PC-9 (cell line): ENCODE measurements around the gene ZNF569. TPM values are rescaled to one million over a fixed set of nuclear protein-coding genes. Genes with fewer than 3 reads are reported as not detected.

Experiments
- BruUV-seq: library from RNA; stranded (reverse); fragments of 400-500 nt; replicated peaks from 2 replicates; lab custom pipeline; 2021; lab: Mats Ljungman, UMichigan
- CTCF ChIA-PET: fragments of 300-600 bp; sonication (Branson Sonifier 250); formaldehyde crosslinking; loops from one replicate; lab custom pipeline; 2022; ENCODE audit warnings: antibody characterized with exemption; lab: Charles Lee
- POLR2A ChIA-PET: fragments of 300-600 bp; sonication (Branson Sonifier 250); formaldehyde crosslinking; loops from one replicate; lab custom pipeline; 2022; ENCODE audit warnings: antibody characterized with exemption; ENCODE audit not compliant: unreplicated experiment; lab: Charles Lee
- DNase-seq, 2 experiments: peaks; one replicate each; pipeline versions ENCODE4 v3.0.0 to v3.0.0-alpha.2; 2015 to 2022; ENCODE audit warnings: mixed read lengths in 1 of 2
- H2AFZ ChIP-seq: fragments of 200-600 bp; sonication (generic); 2 replicates; pipeline ENCODE4 v1.8.1; 2017; ENCODE audit warnings: antibody characterized with exemption
- H3F3A ChIP-seq: fragments of 200-600 bp; sonication (generic); 2 replicates; pipeline ENCODE4 v1.8.1; 2017; ENCODE audit warnings: antibody characterized with exemption, mild to moderate bottlenecking, low read depth; ENCODE audit not compliant: insufficient read depth
- H3K27ac ChIP-seq: fragments of 200-600 bp; sonication (generic); 2 replicates; pipeline ENCODE4 v1.6.1; 2016; ENCODE audit warnings: mixed run types
- H3K27me3 ChIP-seq: fragments of 200-600 bp; sonication (generic); 2 replicates; pipeline ENCODE4 v1.6.1; 2016; ENCODE audit warnings: low read depth, mixed run types; ENCODE audit not compliant: insufficient read depth
- H3K36me3 ChIP-seq: fragments of 200-600 bp; sonication (generic); 2 replicates; pipeline ENCODE4 v1.6.1; 2016; ENCODE audit warnings: low read depth, mixed run types
- H3K4me1 ChIP-seq: fragments of 200-600 bp; sonication (generic); replicated peaks from 2 replicates; pipeline ENCODE4 v1.6.1; 2016; ENCODE audit warnings: mixed run types; ENCODE audit not compliant: insufficient read depth
- H3K4me2 ChIP-seq: fragments of 200-600 bp; sonication (generic); 2 replicates; pipeline ENCODE4 v1.6.1; 2017; ENCODE audit warnings: mixed run types
- H3K4me3 ChIP-seq: fragments of 200-600 bp; sonication (generic); 2 replicates; pipeline ENCODE4 v1.6.1; 2016; ENCODE audit warnings: mixed run types
- H3K79me2 ChIP-seq: fragments of 200-600 bp; sonication (generic); 2 replicates; pipeline ENCODE4 v1.6.1; 2017; ENCODE audit warnings: low read depth, mixed run types
- H3K9me2 ChIP-seq: fragments of 200-600 bp; sonication (generic); 2 replicates; pipeline ENCODE4 v1.8.1; 2017; ENCODE audit warnings: mild to moderate bottlenecking; ENCODE audit not compliant: insufficient read depth
- H3K9me3 ChIP-seq: fragments of 200-600 bp; sonication (generic); 2 replicates; pipeline ENCODE4 v1.8.1; 2016; ENCODE audit warnings: low read depth; ENCODE audit not compliant: insufficient read depth
- H4K20me1 ChIP-seq: fragments of 200-600 bp; sonication (generic); 2 replicates; pipeline ENCODE4 v1.8.1; 2017; ENCODE audit not compliant: insufficient read depth
- CTCF ChIP-seq: fragments of 200-600 bp; sonication (generic); conservative IDR thresholded peaks from 2 replicates; pipeline ENCODE4 v1.6.1; 2017; ENCODE audit warnings: mixed run types, antibody characterized with exemption, mild to moderate bottlenecking, moderate library complexity
- EZH2 ChIP-seq: fragments of 200-600 bp; sonication (generic); IDR thresholded peaks from 2 replicates; pipeline ENCODE4 v1.8.0; 2017; ENCODE audit warnings: antibody characterized with exemption, low read depth
- intact Hi-C: fragments of 100-400 bp; cut with micrococcal nuclease; formaldehyde crosslinking; loops from one replicate; pipeline ENCODE4 v1.10.0; 2022; ENCODE audit not compliant: unreplicated experiment
- total RNA-seq: library from RNA; stranded (reverse); gene quantifications from 2 replicates; pipeline ENCODE4 v1.2.3, GENCODE V29; 2021

The ZNF569 gene
- total RNA-seq, 1 experiment from 2014 or later: 3.3 TPM

- Histone ChIP-seq H3K27ac (no peak overlapping the region), H3K4me2 (no peak overlapping the region), H3K4me3 (no peak overlapping the region), H3K9me3 (peaks cover 24% of the 10 kb centered on the region; the same call in 1 of the 2 replicates), H3F3A (no peaks in the 10 kb centered on the region), H3K36me3 (peaks cover 33% of the 10 kb centered on the region), H3K27me3 (no peaks in the 10 kb centered on the region), H4K20me1 (no peaks in the 10 kb centered on the region), H2AFZ (no peak overlapping the region), H3K4me1 (no peaks in the 10 kb centered on the region), H3K9me2 (no peaks in the 10 kb centered on the region), H3K79me2 (no peaks in the 10 kb centered on the region)
- intact Hi-C loops: no loop called here
- DNase-seq: no peak
- CTCF ChIA-PET: no interaction called here
- no TSS peak for BruUV-seq
- POLR2A ChIA-PET: interaction anchor here (0.7 kb wide), 1 partner anchor 232 kb away, joined by 3 read pairs; the partner anchor contains the start of genes ZNF540 and ZNF571
- TF ChIP-seq EZH2 (no peak), CTCF (no peak)
Measured at GRCh38 chr19:37361994-37362393, 105.2 kb downstream of the ZNF569 start.

Other genes starting within 250 kb of the ZNF569 start
- gene ZNF383, start 249.2 kb downstream of the ZNF569 start, total RNA-seq: 6.2 and 6.5 TPM in 2 replicates
- 2.9 and 3.2 TPM in 2 replicates for gene ZNF527, start 96.3 kb downstream of the ZNF569 start, total RNA-seq
- gene ZNF570, start 1.9 kb upstream of the ZNF569 start, total RNA-seq: 2.5 and 3.6 TPM in 2 replicates
- 5.2 and 7.2 TPM in 2 replicates for gene ZNF793, start 39.5 kb upstream of the ZNF569 start, total RNA-seq
- 2.1 and 2.2 TPM in 2 replicates for gene ZNF571, start 127.3 kb upstream of the ZNF569 start, total RNA-seq
- gene ZNF540, start 127.4 kb upstream of the ZNF569 start, total RNA-seq: 0.25 and 0.37 TPM in 2 replicates
- gene ZFP30, start 188.0 kb upstream of the ZNF569 start, total RNA-seq: 7.5 and 8.7 TPM in 2 replicates